ENCODE data around the gene OLFM2. TPM values are rescaled to one million over a fixed set of nuclear protein-coding genes. Genes with fewer than 3 reads are reported as not detected.
"Not testable (repeated sequence)": the region's sequence is repeated elsewhere in the genome, so short reads cannot be mapped to it uniquely, and the experiment has no call there.

The OLFM2 gene
- total RNA-seq, 1 experiment from 2014 or later, result 1.4 TPM

DNA sequence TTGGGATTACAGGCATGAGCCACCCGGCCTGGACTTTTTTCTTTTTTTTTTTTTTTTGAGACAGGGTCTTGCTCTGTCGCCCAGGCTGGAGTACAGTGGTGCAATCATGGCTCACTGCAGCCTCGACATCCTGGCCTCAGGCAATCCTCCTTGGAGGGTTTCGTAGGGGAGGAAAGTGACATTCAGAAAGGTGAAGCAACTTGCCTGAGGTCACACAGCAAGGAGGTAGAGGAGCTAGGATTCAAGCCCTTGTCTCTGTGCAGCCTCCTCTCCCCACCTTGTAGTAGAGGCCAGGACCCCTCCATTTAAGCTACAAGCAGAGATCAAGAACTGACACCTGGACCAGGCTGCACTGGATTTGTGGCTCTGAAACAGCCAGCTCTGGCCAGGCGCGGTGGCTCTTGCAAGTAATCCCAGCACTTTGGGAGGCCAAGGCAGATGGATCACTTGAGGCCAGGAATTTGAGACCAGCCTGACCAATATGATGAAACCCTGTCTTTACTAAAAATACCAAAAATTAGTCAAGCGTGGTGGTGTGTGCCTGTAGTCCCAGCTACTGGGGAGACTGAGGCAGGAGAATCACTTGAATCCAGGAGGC lies 10.3 kb upstream of the OLFM2 start:
- in situ Hi-C loops (cut with HindIII; ENCODE audit: low pct_unique_long_range_greater_than_20kb, low sequenced_read_pairs); DNase-seq (ENCODE audit: low read depth): not testable (repeated sequence)

DNA sequence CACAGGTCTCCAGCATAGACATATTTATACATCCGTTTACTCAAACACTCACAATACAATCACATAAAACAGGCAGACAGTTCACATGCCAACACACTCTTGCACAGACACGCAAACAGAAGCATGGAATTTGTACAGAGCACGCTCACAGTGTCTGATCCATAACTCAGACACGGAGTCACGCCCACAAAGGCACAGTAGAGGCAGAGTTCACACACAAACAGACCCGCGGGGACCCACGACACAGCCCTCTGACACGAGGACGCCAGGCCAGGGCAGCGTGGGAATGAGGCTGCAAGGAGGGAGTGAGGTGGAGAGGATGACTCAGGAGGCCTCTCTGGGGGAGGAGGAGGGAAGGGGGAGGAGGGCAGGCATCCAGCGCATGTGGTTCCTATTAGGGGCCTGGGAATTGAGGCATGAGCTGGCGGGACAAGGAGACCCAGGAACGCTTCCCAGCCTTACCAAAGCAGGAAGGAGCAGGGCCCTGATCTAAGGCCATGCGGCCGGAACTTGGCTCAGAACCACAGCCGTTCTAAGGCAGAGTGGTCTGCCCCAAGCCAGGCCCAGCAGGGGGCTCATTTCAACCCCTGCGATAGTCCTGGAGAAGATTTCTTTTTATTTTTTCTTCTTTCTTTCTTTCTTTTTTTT lies 9.1 kb upstream of the OLFM2 start:
- in situ Hi-C loops (cut with HindIII; ENCODE audit: low pct_unique_long_range_greater_than_20kb, low sequenced_read_pairs), result no loop called here

DNA sequence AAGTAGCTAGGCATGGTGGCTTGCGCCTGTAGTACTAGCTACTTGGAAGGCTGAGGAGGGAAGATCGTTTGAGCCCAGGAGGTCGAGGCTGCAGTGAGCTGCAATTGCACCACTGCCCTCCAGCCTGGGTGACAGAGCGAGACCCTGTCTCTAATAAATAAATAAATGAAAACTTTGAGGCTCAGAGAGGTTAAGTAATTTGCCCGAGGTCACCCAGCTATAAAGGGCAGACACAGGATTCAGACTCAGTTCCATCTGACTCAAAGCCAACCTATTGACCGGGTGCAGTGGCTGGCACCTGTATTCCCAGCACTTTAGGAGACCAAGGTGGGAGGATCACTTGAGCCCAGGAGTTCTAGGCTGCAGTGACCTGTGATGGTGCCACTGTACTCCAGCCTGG lies 7.4 kb upstream of the OLFM2 start:
- in situ Hi-C loops (cut with HindIII; ENCODE audit: low pct_unique_long_range_greater_than_20kb, low sequenced_read_pairs), result no loop called here

More for the DNA sequence above, 9.1 kb upstream of the OLFM2 start:
- no peak for DNase-seq (ENCODE audit: low read depth)

DNA sequence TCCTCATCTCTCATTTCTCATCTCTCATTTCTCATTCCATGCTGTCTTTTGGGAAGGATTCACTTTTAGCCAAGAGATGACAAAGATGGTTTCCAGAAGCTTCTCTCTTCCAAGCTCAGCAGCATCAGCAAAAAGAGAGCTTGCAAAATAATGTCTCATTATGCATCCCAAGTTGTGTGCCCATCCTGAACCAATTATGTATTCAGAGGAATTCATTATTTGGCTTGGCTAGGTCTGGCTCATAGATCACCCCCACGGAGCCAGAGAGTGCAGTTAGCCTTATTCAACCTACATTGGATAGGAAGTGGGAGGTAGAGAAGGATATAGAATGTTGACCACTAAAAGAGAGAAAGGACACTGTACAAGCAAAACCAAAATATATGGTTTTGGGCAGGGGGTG lies 5.4 kb upstream of the OLFM2 start:
- DNase-seq (ENCODE audit: low read depth), result no peak
- in situ Hi-C loops (cut with HindIII; ENCODE audit: low pct_unique_long_range_greater_than_20kb, low sequenced_read_pairs), result no loop called here

More for the DNA sequence above, 7.4 kb upstream of the OLFM2 start:
- DNase-seq (ENCODE audit: low read depth), result no peak

DNA sequence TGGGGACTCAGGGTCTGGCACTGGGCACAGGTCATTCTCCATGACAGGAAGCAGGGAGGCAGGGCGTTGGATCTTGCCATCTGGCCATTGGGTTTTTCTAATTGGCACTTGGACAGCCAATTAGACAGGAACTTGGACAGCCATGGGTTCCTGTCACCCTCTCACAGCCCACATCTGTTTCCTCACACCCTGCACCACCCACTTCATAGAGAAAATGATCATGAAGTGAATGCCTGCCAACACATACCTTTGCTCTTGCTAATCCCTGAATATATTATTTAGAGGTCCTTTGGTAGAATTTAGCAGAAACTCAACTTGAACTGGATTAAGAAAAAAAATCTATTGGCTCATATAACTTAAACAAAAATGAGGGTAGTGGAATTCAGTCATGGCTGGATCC lies 4.9 kb upstream of the OLFM2 start:
- DNase-seq (ENCODE audit: low read depth), result no peak
- in situ Hi-C loops (cut with HindIII; ENCODE audit: low pct_unique_long_range_greater_than_20kb, low sequenced_read_pairs), result no loop called here

DNA sequence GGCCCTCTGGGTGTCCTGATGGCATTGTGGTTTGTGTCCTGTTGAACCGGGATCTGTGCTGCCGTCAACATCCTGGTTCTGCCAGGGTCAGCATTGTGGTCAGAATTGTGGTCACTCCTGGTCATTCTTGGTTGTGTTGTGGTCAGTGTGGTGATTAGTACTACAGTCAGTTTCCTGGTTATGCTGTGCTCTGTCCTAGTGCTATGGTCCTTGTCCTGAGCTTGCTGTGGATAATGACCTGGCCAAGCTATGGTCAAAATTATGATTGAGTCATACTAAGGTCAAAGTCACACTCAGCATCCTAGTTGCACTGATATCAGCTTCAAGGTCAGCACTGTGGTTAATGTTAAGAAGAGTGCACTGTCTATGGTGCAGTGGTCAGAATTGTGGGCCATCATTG lies 4.5 kb upstream of the OLFM2 start:
- in situ Hi-C loops (cut with HindIII; ENCODE audit: low pct_unique_long_range_greater_than_20kb, low sequenced_read_pairs), result no loop called here
- DNase-seq (ENCODE audit: low read depth), result no peak

DNA sequence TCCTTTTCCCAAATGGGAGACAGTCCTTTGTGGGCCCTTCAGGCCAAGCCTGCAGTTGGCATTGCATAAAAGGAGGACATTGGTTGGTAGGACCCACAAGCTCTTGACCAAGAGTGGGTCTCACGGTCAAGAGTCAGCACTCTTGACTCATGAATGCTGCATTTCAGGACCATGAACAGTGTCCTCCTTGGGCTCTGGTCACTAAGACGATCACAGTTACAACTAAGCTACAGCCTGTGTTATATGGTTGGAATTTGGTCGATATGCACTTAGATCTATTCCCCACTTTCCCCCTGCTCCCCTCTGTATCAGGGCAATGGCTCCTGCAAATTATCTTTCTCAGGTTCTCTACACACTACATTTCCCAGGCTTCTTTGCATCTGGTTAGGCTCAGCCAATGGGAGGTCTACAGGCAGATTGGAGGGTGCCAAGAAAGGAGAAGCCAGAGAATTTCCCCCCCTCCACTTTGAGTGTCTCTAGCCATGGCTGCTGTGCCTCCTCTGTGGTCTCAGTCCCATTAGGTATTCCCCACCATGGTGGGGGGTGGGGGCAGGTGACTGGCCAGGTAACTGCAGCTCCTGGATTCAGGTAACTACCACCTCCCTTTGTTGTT lies 3.1 kb upstream of the OLFM2 start:
- in situ Hi-C loops (cut with HindIII; ENCODE audit: low pct_unique_long_range_greater_than_20kb, low sequenced_read_pairs), result no loop called here

DNA sequence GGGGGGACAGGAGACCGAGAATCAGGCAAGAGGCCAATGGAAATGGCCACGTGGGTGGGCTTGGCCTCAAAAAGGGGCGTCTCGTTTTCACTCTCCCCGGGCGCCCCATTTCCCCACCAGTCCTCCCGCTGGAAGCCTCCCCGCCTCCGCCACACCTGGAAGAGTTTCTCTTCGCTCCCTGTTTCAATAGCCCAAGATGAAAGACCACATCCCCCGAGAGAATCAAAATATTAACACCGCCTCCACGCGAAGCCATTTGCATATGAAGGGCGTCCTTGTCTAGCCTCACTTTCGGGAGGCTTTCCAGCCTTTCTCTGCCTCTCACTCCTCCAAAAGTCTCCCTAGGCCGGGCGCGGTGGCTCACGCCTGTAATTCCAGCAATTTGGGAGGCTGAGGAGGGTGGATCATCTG lies 691 bp upstream of the OLFM2 start:
- no peak for DNase-seq (ENCODE audit: low read depth)
- in situ Hi-C loops (cut with HindIII; ENCODE audit: low pct_unique_long_range_greater_than_20kb, low sequenced_read_pairs), result no loop called here

More for the DNA sequence above, 3.1 kb upstream of the OLFM2 start:
- DNase-seq (ENCODE audit: low read depth), result no peak

DNA sequence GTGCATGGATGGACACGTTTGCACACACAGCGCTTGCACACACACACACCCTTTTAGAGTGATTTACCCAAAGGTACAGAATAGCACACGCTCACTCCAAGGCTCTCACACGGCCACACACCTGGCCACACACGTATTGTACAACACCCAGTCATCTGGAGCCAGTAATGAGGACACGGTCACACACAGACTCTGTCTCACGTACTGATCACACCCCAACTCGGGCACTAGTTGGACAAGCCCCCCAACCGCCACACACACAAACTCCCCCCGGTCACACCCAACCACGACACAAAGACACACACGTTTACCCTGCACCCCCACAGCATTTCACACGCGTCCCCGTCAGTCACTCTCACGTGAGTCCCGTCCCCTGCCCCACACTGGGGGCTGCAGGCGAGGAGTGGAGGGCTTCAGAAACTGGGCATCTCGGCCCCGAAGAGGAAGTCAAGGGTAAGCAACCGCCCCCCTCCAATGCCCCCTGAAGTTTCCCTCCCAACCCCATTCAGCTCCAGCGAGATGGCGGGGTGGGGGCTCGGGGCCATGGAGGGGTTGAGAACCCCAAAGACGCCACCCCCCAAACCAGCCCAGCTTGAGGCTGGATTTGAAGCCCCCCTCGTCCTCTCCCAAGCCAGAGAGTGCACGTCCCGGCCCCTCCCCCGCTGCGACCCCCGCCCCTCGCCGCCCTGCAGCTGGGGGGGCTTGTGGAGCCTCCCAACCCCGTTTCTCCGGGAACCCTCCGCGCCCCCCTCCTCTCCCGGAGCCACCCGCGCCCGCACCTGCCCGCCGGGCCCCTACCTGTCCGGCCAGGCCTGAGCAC lies 599 bp downstream of the OLFM2 start:
- no peak for DNase-seq (ENCODE audit: low read depth)
- in situ Hi-C loops (cut with HindIII; ENCODE audit: low pct_unique_long_range_greater_than_20kb, low sequenced_read_pairs), result no loop called here

DNA sequence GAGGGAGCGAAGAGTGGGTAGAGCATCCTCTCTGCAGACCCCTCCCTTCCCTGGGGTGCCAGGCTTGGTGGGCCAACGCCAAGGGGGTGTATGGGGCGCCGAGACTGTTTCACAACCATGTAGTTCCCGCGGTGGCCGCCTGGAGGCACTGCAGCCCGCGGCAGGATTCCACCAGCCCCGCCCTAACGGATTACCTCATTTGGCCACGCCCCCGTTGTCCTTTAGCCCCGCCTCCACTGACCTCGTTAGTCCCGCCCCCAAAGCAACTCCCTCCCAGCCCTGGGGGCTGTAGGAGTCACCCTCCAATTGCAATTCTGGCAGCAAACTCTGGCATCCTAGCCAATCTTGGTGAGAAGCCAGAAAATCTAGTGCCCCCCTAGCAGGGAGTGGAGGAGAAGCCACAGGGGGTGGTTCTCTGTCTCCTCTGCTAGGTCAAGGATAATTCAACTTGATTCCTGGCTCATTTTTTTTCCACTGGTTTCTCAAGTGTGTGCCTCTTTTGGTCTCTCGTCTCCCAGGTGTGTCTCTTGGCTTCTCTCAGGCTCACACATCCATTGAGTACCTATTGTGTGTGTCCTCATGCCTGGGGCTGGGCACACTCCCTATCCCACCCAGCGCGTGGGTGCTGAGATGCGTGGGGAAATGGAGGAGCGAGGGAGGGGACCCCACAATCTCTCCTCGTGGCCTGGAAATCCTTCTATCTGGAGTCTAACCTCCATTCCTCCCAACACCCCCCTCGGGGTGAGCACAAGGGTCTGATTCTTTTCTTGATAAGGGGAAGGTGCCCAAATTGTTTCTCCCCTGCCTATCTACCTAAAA lies 2.0 kb downstream of the OLFM2 start:
- DNase-seq (ENCODE audit: low read depth), result peak; percentile 44
- in situ Hi-C loops (cut with HindIII; ENCODE audit: low pct_unique_long_range_greater_than_20kb, low sequenced_read_pairs), result no loop called here

DNA sequence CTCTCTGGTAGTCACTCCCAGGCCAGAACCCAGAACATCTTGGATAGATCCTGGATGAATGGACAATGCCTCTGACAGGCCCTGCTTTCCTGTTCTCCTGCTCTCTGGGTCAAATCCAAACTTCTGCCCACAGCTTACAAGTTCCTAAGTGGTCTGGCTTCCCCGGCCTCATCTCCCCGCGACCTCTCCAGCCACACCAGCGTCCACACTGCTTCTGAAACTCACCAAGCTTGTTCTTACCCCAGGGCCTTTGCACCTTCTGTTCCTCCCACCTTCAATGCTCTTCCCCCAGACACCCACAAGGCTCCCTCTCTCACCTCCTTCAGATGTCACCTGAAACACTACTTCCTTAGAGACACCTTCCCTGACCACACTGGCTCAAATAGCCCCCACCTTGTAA lies 3.5 kb downstream of the OLFM2 start:
- in situ Hi-C loops (cut with HindIII; ENCODE audit: low pct_unique_long_range_greater_than_20kb, low sequenced_read_pairs), result no loop called here
- no peak for DNase-seq (ENCODE audit: low read depth)

DNA sequence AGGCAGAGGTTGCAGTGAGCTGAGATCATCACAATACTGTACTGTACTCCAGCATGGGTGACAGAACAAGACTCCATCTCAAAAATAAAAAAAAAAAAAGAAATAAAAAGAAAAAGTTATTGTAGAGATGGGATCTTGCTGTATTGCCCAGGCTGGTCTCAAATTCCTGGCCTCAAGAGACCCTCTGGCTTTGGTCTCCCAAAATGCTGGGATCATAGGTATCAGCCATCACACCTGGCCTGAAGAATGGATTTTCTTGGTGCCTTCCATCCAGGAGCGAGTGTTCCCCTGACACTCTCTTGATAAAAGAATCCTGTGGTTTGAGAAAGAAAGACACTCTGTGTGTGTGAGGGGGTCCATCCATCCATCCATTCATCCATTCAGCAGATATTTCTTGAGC lies 4.7 kb downstream of the OLFM2 start:
- in situ Hi-C loops (cut with HindIII; ENCODE audit: low pct_unique_long_range_greater_than_20kb, low sequenced_read_pairs), result no loop called here
- no peak for DNase-seq (ENCODE audit: low read depth)

DNA sequence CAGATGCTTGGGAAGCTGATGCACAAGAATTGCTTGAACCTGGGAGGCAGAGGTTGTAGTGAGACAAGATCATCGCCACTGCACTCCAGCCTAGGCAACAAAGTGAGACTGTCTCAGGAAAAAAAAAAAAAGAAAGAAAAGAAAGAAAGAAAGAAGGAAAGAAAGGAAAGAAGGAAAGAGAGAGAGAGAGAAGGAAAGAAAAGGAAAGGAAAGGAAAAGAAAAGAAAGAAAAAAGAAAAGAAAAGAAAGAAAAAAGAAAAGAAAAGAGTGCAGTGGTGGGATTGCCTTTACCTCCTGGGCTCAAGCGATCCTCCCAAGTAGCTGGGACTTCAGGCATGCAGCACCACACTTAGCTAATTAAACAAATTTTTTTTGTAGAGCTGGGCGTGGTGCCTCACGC lies 12.9 kb downstream of the OLFM2 start:
- in situ Hi-C loops (cut with HindIII; ENCODE audit: low pct_unique_long_range_greater_than_20kb, low sequenced_read_pairs), result no loop called here

DNA sequence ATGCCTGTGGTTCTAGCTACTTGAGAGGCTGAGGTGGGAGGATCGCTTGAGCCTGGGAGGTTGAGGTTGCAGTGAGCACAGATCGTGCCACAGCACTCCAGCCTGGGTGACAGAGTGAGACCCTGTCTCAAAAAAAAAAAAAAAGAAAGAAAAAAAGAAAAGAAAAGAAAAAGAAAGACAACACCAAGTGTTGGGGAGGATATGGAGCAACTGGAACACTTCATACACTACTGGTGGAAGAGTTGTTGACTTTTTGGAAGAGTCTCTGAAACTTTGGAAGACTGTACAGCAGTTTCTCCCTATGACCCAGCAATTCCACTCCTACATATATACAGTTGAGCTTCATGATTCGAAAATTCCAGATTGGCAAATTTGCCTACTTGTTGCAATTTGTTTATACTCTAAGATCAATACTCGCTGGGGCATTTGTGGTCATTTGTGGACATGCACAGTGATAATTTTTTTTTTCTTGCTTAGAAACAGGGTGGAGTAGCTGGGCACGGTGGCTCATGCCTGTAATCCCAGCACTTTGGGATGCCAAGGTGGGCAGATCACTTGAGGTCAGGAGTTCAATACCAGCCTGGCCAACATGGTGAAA lies 13.4 kb downstream of the OLFM2 start:
- in situ Hi-C loops (cut with HindIII; ENCODE audit: low pct_unique_long_range_greater_than_20kb, low sequenced_read_pairs); DNase-seq (ENCODE audit: low read depth): not testable (repeated sequence)

More for the DNA sequence above, 12.9 kb downstream of the OLFM2 start:
- no peak for DNase-seq (ENCODE audit: low read depth)

DNA sequence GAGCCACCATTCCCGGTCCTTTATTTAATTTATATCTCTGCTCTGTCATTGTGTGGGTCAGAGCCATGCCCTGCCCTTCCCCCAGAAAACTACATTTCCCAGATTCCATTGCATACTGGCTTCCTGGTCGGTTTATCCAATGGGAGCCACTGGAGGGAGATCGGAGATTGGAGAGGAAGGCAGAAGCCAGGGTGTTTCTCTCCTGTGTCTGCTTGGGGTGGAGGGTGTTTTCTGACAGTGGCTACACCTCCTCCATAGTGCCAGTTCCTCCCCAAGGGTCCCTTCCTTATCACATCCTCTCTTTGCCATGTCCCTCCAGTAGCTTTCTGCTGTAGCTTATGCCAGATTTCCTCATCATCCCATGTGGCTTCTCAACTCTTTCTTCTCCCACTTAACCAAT lies 19.0 kb downstream of the OLFM2 start:
- DNase-seq (ENCODE audit: low read depth), result peak; percentile 60
- in situ Hi-C loops (cut with HindIII; ENCODE audit: low pct_unique_long_range_greater_than_20kb, low sequenced_read_pairs), result no loop called here

DNA sequence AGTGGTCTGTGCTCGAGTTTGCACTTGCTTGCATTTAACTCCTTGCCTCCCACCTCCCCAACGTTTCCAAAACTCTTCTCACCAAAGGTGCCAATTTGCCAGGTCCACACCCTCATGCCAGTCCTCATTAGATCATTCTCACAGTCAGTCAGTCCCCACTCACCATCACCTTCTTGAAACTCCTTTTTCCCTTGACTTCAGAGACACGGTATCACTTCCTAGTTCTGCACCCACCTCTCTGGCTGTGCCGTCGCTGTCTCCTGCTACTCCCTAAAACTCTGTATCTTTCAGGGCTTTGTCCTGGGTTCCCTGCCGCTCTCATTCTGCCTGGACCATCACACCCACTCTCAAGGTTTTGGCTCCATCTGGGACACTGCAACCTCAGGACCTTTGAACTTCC lies 19.6 kb downstream of the OLFM2 start:
- DNase-seq (ENCODE audit: low read depth), result no peak
- in situ Hi-C loops (cut with HindIII; ENCODE audit: low pct_unique_long_range_greater_than_20kb, low sequenced_read_pairs), result no loop called here

DNA sequence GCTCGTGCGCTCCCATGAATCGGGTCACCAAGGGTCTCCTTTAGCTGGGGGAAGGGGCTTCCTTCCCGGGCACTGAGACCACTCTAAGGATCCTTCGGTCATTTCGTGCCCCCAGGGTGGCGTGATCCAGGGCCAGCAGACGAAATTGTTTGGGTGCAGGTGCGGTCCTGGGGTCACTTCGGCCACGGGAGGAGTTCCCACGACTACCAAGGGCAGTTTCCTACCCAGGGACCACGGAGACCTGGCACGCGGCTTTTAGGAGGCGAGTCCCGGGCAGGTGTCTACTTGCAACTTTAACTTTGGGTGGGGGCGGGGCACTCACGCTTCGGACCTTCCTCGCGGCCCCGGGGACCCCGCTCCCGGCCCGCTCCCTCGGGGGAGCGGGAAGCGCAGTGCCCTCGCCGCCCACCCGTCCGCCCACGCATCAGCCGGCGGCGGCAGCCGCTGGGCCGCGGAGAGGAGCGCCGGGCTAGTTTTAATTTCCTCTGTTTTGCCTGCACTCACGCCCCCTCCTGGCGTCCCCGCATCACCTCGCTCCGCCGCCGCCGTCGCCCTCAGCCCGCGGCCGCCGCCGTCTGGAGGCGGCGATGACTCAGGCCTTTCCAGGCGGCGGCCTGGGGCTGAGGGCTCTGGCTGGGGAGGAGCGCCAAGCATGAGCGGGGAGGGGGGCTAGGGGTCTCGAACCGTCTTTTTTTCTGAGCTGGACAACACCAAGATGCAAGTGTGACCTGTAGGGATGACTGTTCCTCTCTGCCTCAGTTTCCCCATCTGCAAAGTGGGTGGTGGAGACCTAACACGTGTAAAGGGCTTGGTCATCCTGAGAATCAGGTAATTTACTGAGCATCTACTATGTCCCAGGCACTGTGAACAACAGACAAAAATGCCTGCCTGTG lies 21.8 kb downstream of the OLFM2 start:
- in situ Hi-C loops (cut with HindIII; ENCODE audit: low pct_unique_long_range_greater_than_20kb, low sequenced_read_pairs), result no loop called here
- peak; percentile 82 for DNase-seq (ENCODE audit: low read depth)

Data from Caki2 (cell line).